Epithelial cell of prostate (primary cell): ENCODE data around the gene SAMD13.

ENCODE experiments used
- DNase-seq: peaks from one replicate; pipeline ENCODE4 v3.0.0-alpha.2; 2011; ENCODE audit warnings: low read depth, low spot score
- H3K27ac ChIP-seq: fragments of 450-650 bp; 2 replicates; pipeline ENCODE4 v1.5.1; 2017; ENCODE audit warnings: mild to moderate bottlenecking

Gene SAMD13

GRCh38 chr1:84330125-84330984, 28.8 kb downstream of the SAMD13 start:
- H3K27ac ChIP-seq: no peak overlapping the region
- no peak for DNase-seq

DNA sequence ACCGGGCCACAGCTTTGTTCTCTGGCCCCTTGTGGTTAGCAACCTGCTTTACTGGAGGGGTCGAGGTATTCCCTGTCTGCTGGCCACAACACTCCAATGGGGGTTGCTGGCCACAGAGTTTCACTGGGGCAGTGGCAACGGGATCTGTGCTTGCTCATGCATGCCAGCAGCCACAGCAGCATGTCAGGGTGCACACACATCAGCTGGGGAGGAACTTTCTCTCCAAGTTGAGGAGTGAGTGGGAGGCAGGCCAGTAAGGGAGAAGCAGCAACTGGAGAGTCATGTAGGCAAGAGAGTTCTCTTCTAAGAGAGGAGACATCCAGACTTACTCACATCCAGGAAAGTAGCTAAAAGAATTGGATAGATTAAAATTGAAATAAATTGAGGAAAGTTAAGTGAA, 38.0 kb downstream of the SAMD13 start:
- DNase-seq: peak; percentile 14

GRCh38 chr1:84344286-84344685, 42.8 kb downstream of the SAMD13 start:
- no peak for DNase-seq
- H3K27ac ChIP-seq: peak overlapping the region; percentile 23

More for the DNA sequence above, 38.0 kb downstream of the SAMD13 start:
- H3K27ac ChIP-seq: no peak overlapping the region

GRCh38 chr1:84345220-84345619, 43.7 kb downstream of the SAMD13 start:
- H3K27ac ChIP-seq: no peak overlapping the region
- no peak for DNase-seq

GRCh38 chr1:84347271-84347931, 45.9 kb downstream of the SAMD13 start:
- H3K27ac ChIP-seq: no peak overlapping the region

DNA sequence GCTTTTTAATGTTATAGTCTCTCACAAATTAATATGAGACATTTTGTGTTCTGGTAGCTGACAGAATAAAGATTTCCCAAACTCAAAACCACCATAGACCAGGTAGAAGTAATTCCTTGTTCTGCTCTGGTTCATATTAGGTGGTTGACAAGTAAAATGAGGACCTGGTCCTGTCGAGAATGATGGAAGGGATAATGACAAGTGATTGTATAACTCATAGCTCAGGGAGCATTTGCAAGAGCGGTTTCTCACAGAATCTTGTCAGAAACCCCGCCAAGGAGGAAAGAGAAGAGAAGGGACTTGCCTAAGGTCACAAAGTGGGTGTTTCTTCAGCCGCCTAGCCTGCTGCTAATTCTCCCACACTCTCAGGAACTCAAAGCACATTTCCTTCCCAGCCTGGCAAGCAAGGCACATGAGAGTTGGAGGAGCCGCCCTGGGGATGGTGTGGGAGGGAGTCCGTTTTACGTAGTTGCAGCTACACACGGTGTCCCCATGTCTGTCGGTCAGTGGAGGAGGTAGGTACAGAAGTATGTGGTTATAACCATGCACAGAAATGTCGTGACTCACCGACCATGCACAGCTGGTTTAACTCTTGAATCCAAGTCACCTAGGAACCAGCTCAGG, 46.5 kb downstream of the SAMD13 start:
- no peak overlapping the region for H3K27ac ChIP-seq
- no peak for DNase-seq

More at GRCh38 chr1:84347271-84347931, 45.9 kb downstream of the SAMD13 start:
- no peak for DNase-seq

DNA sequence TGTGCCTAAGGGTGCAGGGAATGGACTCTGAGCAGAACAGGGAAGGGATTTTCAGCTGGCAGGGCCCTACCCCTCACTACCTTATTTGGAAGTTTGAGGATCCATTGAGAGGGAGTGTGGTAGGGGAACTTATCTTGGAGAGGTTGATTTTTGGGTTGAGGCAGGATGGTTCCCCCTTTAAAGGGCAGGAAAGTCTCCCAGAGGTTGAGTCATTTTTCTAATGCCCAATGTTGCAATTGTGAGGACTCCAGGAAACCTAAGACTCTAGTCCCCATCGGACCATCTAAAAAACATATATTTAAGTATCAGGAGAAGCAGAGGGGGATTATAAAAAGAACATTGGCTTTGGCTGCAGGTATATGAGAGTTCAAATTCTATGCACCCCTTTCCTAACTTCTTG, 47.3 kb downstream of the SAMD13 start:
- DNase-seq: no peak
- H3K27ac ChIP-seq: no peak overlapping the region

GRCh38 chr1:84350104-84350503, 48.6 kb downstream of the SAMD13 start:
- no peak overlapping the region for H3K27ac ChIP-seq
- no peak for DNase-seq

DNA sequence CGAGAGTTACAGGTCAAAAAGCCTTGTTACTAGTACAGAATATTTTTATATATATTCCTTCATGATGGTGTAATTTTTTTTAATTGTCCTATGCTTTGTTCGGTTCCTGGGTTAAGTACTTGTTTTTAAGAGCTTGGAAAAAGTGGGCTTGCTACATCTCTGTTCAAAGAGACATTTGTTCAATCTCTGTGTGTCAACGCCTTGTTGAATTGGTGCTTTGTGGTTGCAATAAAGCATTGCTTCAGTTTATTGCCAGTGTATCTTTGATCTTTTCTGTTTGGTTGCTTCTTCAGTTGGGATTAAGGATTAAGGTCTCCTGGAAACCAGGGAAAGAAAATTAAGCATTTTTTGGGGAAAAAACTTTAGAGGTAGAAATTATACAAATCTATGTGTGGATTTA, 49.0 kb downstream of the SAMD13 start:
- H3K27ac ChIP-seq: no peak overlapping the region
- no peak for DNase-seq

- no peak overlapping the region for H3K27ac ChIP-seq
- no peak for DNase-seq
These were observed 51.0 kb downstream of the SAMD13 start for GRCh38 chr1:84352298-84353106.

GRCh38 chr1:84353695-84354094, 52.2 kb downstream of the SAMD13 start:
- DNase-seq: no peak
- H3K27ac ChIP-seq: no peak overlapping the region

- DNase-seq: no peak
- no peak overlapping the region for H3K27ac ChIP-seq
These were observed 54.0 kb downstream of the SAMD13 start for GRCh38 chr1:84355556-84355955.

DNA sequence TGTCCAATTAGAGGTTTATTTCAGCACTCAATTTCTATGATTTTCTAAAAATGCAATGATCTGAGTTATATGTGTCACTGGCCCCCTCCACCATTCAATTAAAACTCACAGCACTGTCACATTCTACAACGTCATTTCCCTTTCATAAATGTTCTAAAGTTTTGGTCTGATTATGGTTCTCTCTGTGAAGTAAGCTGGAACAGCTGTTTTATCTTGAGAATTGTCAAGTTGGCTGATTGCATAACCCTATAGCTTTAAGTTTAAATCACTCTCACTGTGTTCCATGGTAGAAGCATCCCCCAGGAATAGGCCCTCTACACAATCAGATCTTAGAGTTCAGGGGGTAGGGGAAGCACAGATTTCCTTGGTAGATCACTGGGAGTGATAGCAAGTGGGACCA, 55.4 kb downstream of the SAMD13 start:
- no peak for DNase-seq
- no peak overlapping the region for H3K27ac ChIP-seq

DNA sequence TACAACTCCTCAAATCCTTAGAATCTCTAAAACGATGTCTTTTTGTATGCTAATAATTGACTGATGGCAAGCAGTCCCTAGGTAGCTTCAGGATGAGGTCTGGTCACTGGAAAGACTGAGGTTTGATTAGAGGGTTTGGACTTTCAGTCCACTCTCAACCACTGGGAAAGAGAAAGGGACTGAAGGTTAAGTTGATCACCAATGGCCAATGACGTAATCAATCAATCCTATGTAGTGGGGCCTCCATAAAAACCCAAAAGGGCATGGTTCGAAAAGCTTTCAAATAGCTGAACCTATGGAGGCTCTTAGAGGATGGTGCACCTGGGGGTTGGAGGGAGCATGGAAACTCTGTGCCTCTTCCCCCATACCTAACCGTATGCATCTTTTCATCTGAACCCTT, 57.2 kb downstream of the SAMD13 start:
- no peak for DNase-seq
- H3K27ac ChIP-seq: no peak overlapping the region

GRCh38 chr1:84360316-84360715, 58.8 kb downstream of the SAMD13 start:
- DNase-seq: no peak
- no peak overlapping the region for H3K27ac ChIP-seq

GRCh38 chr1:84361796-84362195, 60.3 kb downstream of the SAMD13 start:
- H3K27ac ChIP-seq: peak overlapping the region; percentile 19
- DNase-seq: peak; percentile 64

- no peak overlapping the region for H3K27ac ChIP-seq
- no peak for DNase-seq
These were observed 61.5 kb downstream of the SAMD13 start for GRCh38 chr1:84363019-84363418.

DNA sequence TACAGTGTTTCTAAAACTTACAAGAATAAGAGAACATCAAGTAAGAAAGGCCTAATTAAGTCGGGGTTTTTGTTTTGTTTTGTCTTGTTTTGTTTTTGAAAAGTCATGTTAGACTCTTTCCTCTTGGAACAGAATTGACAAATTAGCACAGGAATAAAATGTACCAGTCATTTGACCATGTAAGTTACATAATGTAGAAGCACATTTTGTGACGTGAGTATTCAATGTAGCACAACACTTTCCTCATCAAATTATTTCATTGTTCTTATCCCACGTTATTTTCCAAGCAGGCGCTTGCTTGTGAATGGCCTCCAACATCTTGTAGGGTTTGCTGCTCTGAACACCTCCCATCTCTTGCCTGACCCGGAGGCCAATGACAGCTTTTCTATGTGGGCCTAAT, 62.1 kb downstream of the SAMD13 start:
- no peak for DNase-seq
- H3K27ac ChIP-seq: no peak overlapping the region

- H3K27ac ChIP-seq: peak overlapping the region; percentile 56
- peak; percentile 53 for DNase-seq
These were observed 64.0 kb downstream of the SAMD13 start for GRCh38 chr1:84365225-84366221.
